PC-9 (cell line): Measurements from ENCODE around the gene EXOC1. TPM values are rescaled to one million over a fixed set of nuclear protein-coding genes. Genes with fewer than 3 reads are reported as not detected.

Experiments
- BruUV-seq: library from RNA; stranded (reverse); fragments of 400-500 nt; replicated peaks from 2 replicates; lab custom pipeline; 2021; lab: Mats Ljungman, UMichigan
- CTCF ChIA-PET: fragments of 300-600 bp; sonication (Branson Sonifier 250); formaldehyde crosslinking; loops from one replicate; lab custom pipeline; 2022; ENCODE audit warnings: antibody characterized with exemption; lab: Charles Lee
- POLR2A ChIA-PET: fragments of 300-600 bp; sonication (Branson Sonifier 250); formaldehyde crosslinking; loops from one replicate; lab custom pipeline; 2022; ENCODE audit warnings: antibody characterized with exemption; ENCODE audit not compliant: unreplicated experiment; lab: Charles Lee
- DNase-seq, 2 experiments: peaks; one replicate each; pipeline versions ENCODE4 v3.0.0 to v3.0.0-alpha.2; 2015 to 2022; ENCODE audit warnings: mixed read lengths in 1 of 2
- H2AFZ ChIP-seq: fragments of 200-600 bp; sonication (generic); 2 replicates; pipeline ENCODE4 v1.8.1; 2017; ENCODE audit warnings: antibody characterized with exemption
- H3F3A ChIP-seq: fragments of 200-600 bp; sonication (generic); 2 replicates; pipeline ENCODE4 v1.8.1; 2017; ENCODE audit warnings: antibody characterized with exemption, mild to moderate bottlenecking, low read depth; ENCODE audit not compliant: insufficient read depth
- H3K27ac ChIP-seq: fragments of 200-600 bp; sonication (generic); 2 replicates; pipeline ENCODE4 v1.6.1; 2016; ENCODE audit warnings: mixed run types
- H3K27me3 ChIP-seq: fragments of 200-600 bp; sonication (generic); 2 replicates; pipeline ENCODE4 v1.6.1; 2016; ENCODE audit warnings: low read depth, mixed run types; ENCODE audit not compliant: insufficient read depth
- H3K36me3 ChIP-seq: fragments of 200-600 bp; sonication (generic); 2 replicates; pipeline ENCODE4 v1.6.1; 2016; ENCODE audit warnings: low read depth, mixed run types
- H3K4me1 ChIP-seq: fragments of 200-600 bp; sonication (generic); replicated peaks from 2 replicates; pipeline ENCODE4 v1.6.1; 2016; ENCODE audit warnings: mixed run types; ENCODE audit not compliant: insufficient read depth
- H3K4me2 ChIP-seq: fragments of 200-600 bp; sonication (generic); 2 replicates; pipeline ENCODE4 v1.6.1; 2017; ENCODE audit warnings: mixed run types
- H3K4me3 ChIP-seq: fragments of 200-600 bp; sonication (generic); 2 replicates; pipeline ENCODE4 v1.6.1; 2016; ENCODE audit warnings: mixed run types
- H3K79me2 ChIP-seq: fragments of 200-600 bp; sonication (generic); 2 replicates; pipeline ENCODE4 v1.6.1; 2017; ENCODE audit warnings: low read depth, mixed run types
- H3K9me2 ChIP-seq: fragments of 200-600 bp; sonication (generic); 2 replicates; pipeline ENCODE4 v1.8.1; 2017; ENCODE audit warnings: mild to moderate bottlenecking; ENCODE audit not compliant: insufficient read depth
- H3K9me3 ChIP-seq: fragments of 200-600 bp; sonication (generic); 2 replicates; pipeline ENCODE4 v1.8.1; 2016; ENCODE audit warnings: low read depth; ENCODE audit not compliant: insufficient read depth
- H4K20me1 ChIP-seq: fragments of 200-600 bp; sonication (generic); 2 replicates; pipeline ENCODE4 v1.8.1; 2017; ENCODE audit not compliant: insufficient read depth
- CTCF ChIP-seq: fragments of 200-600 bp; sonication (generic); conservative IDR thresholded peaks from 2 replicates; pipeline ENCODE4 v1.6.1; 2017; ENCODE audit warnings: mixed run types, antibody characterized with exemption, mild to moderate bottlenecking, moderate library complexity
- EZH2 ChIP-seq: fragments of 200-600 bp; sonication (generic); IDR thresholded peaks from 2 replicates; pipeline ENCODE4 v1.8.0; 2017; ENCODE audit warnings: antibody characterized with exemption, low read depth
- intact Hi-C: fragments of 100-400 bp; cut with micrococcal nuclease; formaldehyde crosslinking; loops from one replicate; pipeline ENCODE4 v1.10.0; 2022; ENCODE audit not compliant: unreplicated experiment
- total RNA-seq: library from RNA; stranded (reverse); gene quantifications from 2 replicates; pipeline ENCODE4 v1.2.3, GENCODE V29; 2021

EXOC1 gene
- total RNA-seq, 1 experiment from 2014 or later = 27.1 TPM

- Histone ChIP-seq H3K27ac (no peak overlapping the region), H3K4me2 (no peak overlapping the region), H3K4me3 (no peak overlapping the region), H3K79me2 (no peaks in the 10 kb centered on the region), H3K4me1 (no peaks in the 10 kb centered on the region), H3K9me2 (no peaks in the 10 kb centered on the region), H3K27me3 (no peaks in the 10 kb centered on the region), H3K9me3 (no peaks in the 10 kb centered on the region), H3K36me3 (no peaks in the 10 kb centered on the region), H4K20me1 (no peaks in the 10 kb centered on the region), H3F3A (no peaks in the 10 kb centered on the region), H2AFZ (no peak overlapping the region)
- BruUV-seq = no TSS peak
- no peak for DNase-seq
- no peak for TF ChIP-seq CTCF
- no peak for TF ChIP-seq EZH2
- POLR2A ChIA-PET = no interaction called here
- intact Hi-C loops = no loop called here
- CTCF ChIA-PET = no interaction called here
Observed at GRCh38 chr4:55920571-55920970, 67.1 kb downstream of the EXOC1 start.

- Histone ChIP-seq H2AFZ (no peak overlapping the region), H3K79me2 (no peaks in the 10 kb centered on the region), H3F3A (no peaks in the 10 kb centered on the region), H3K9me3 (no peaks in the 10 kb centered on the region), H3K4me3 (no peak overlapping the region), H3K27me3 (no peaks in the 10 kb centered on the region), H3K27ac (no peak overlapping the region), H4K20me1 (no peaks in the 10 kb centered on the region), H3K36me3 (no peaks in the 10 kb centered on the region), H3K4me1 (no peaks in the 10 kb centered on the region), H3K9me2 (no peaks in the 10 kb centered on the region), H3K4me2 (no peak overlapping the region)
- BruUV-seq = no TSS peak
- ChIA-PET CTCF (no interaction called here), POLR2A (no interaction called here)
- intact Hi-C loops = no loop called here
- DNase-seq = no peak
- TF ChIP-seq CTCF = no peak
- TF ChIP-seq EZH2 = no peak
Observed at GRCh38 chr4:55921093-55921492, 67.6 kb downstream of the EXOC1 start.

- Histone ChIP-seq H3K9me2 (no peaks in the 10 kb centered on the region), H3F3A (no peaks in the 10 kb centered on the region), H3K79me2 (no peaks in the 10 kb centered on the region), H3K4me2 (no peak overlapping the region), H3K9me3 (no peaks in the 10 kb centered on the region), H3K27me3 (no peaks in the 10 kb centered on the region), H3K36me3 (no peaks in the 10 kb centered on the region), H3K4me1 (no peaks in the 10 kb centered on the region), H3K4me3 (no peak overlapping the region), H3K27ac (no peak overlapping the region), H2AFZ (no peak overlapping the region), H4K20me1 (no peaks in the 10 kb centered on the region)
- TF ChIP-seq CTCF = no peak
- no peak for TF ChIP-seq EZH2
- intact Hi-C loops = no loop called here
- ChIA-PET POLR2A (no interaction called here), CTCF (no interaction called here)
- DNase-seq = no peak
- no TSS peak for BruUV-seq
Observed at GRCh38 chr4:55925241-55925640, 71.8 kb downstream of the EXOC1 start.
